ENCODE data around the gene RNF150.
"Not testable (repeated sequence)": the region's sequence is repeated elsewhere in the genome, so short reads cannot be mapped to it uniquely, and the experiment has no call there.

RNF150 gene

GRCh38 chr4:140820520-140820919, 312.7 kb downstream of the RNF150 start:
- H3K9me3 ChIP-seq (ENCODE audit: control insufficient read depth, insufficient read depth, low read depth, low read length); H3K4me1 ChIP-seq (ENCODE audit: control insufficient read depth, insufficient read depth, low read length); H3K4me3 ChIP-seq (ENCODE audit: low read depth, low read length); H3K27ac ChIP-seq (ENCODE audit: extremely low read depth, low read depth, low read length); H3K36me3 ChIP-seq (ENCODE audit: control insufficient read depth in 2 of 2, insufficient read depth in 1 of 2, low read length in 2 of 2); POLR2A ChIA-PET; CTCF ChIA-PET: not testable (repeated sequence)
- TF ChIP-seq ZNF146 (tag by site-specific recombination; IDR thresholded peaks at IDR 0.05) = peak; percentile 81

- no peaks in the 10 kb centered on the region for H3K36me3 ChIP-seq (ENCODE audit: control insufficient read depth in 2 of 2, insufficient read depth in 1 of 2, low read length in 2 of 2)
- H3K4me1 ChIP-seq (ENCODE audit: control insufficient read depth, insufficient read depth, low read length) = no peaks in the 10 kb centered on the region
- H3K9me3 ChIP-seq (ENCODE audit: control insufficient read depth, insufficient read depth, low read depth, low read length) = no peaks in the 10 kb centered on the region
- H3K4me3 ChIP-seq (ENCODE audit: low read depth, low read length) = no peak overlapping the region
- ChIA-PET POLR2A (no interaction called here), CTCF (interaction anchor here (0.6 kb wide), 1 partner anchor 191 kb away, joined by 3 read pairs; no protein-coding TSS in a partner anchor)
- H3K27ac ChIP-seq (ENCODE audit: extremely low read depth, low read depth, low read length) = no peak overlapping the region
- TF ChIP-seq ZXDB (tag by site-specific recombination; IDR thresholded peaks at IDR 0.05) = no peak
- no peak for TF ChIP-seq ZNF394 (tag by site-specific recombination; IDR thresholded peaks at IDR 0.05; ENCODE audit: borderline replicate concordance)
- TF ChIP-seq INSM2 (tag by site-specific recombination; IDR thresholded peaks at IDR 0.05) = no peak
- no peak for TF ChIP-seq MZF1 (tag by site-specific recombination; IDR thresholded peaks at IDR 0.05; ENCODE audit: borderline replicate concordance)
- TF ChIP-seq ZNF449 (tag by site-specific recombination; IDR thresholded peaks at IDR 0.05) = no peak
- no peak for TF ChIP-seq ZNF596 (tag by site-specific recombination; IDR thresholded peaks at IDR 0.05)
- TF ChIP-seq HIC1 (tag by site-specific recombination; IDR thresholded peaks at IDR 0.05) = no peak
- TF ChIP-seq ZNF658 (tag by site-specific recombination; IDR thresholded peaks at IDR 0.05) = no peak
- TF ChIP-seq ZNF664 (tag by site-specific recombination; IDR thresholded peaks at IDR 0.05) = no peak
- no peak for TF ChIP-seq BCL6B (tag by site-specific recombination; IDR thresholded peaks at IDR 0.05)
- TF ChIP-seq ZNF311 (tag by site-specific recombination; IDR thresholded peaks at IDR 0.05; ENCODE audit: borderline replicate concordance) = no peak
- no peak for TF ChIP-seq SP3 (tag by site-specific recombination; IDR thresholded peaks at IDR 0.05)
- no peak for TF ChIP-seq ZNF843 (tag by site-specific recombination; IDR thresholded peaks at IDR 0.05)
- TF ChIP-seq ZBTB17 (tag by site-specific recombination; IDR thresholded peaks at IDR 0.05) = no peak
- TF ChIP-seq ZNF391 (tag by site-specific recombination; IDR thresholded peaks at IDR 0.05; ENCODE audit: borderline replicate concordance, low read depth) = no peak
- no peak for TF ChIP-seq ZNF510 (tag by site-specific recombination; IDR thresholded peaks at IDR 0.05; ENCODE audit: insufficient replicate concordance)
- no peak for TF ChIP-seq AEBP2 (tag by site-specific recombination; IDR thresholded peaks at IDR 0.05; ENCODE audit: borderline replicate concordance)
- TF ChIP-seq ZNF488 (tag by site-specific recombination; IDR thresholded peaks at IDR 0.05) = no peak
- no peak for TF ChIP-seq REST (tag by site-specific recombination; IDR thresholded peaks at IDR 0.05)
Observed at GRCh38 chr4:140819610-140820009, 313.7 kb downstream of the RNF150 start.
